GM23338 (cell line): ENCODE data around the gene TMEM174. TPM values are rescaled to one million over a fixed set of nuclear protein-coding genes. Genes with fewer than 3 reads are reported as not detected.

Experiments
- ATAC-seq: fragments of 200-7000 bp; cut with Tn5 transposase; 3 replicates; pipeline ENCODE4 v1.9.1; 2020
- DNase-seq: peaks from one replicate; pipeline ENCODE4 v3.0.0-alpha.2; 2015; ENCODE audit warnings: low spot score
- H2AFZ ChIP-seq: fragments of 200-600 bp; sonication (generic); 2 replicates; pipeline ENCODE4 v1.8.0; 2016; ENCODE audit warnings: antibody characterized with exemption, mild to moderate bottlenecking, moderate library complexity
- H3F3A ChIP-seq: fragments of 200-600 bp; sonication (generic); replicated peaks from 2 replicates; pipeline ENCODE4 v1.8.0; 2017; ENCODE audit warnings: antibody characterized with exemption, mixed run types, low read depth
- H3K27ac ChIP-seq: fragments of 200-600 bp; sonication (generic); 2 replicates; pipeline ENCODE4 v1.6.1; 2016; ENCODE audit warnings: low read depth
- H3K27me3 ChIP-seq: fragments of 200-600 bp; sonication (generic); 2 replicates; pipeline ENCODE4 v1.8.0; 2016; ENCODE audit warnings: mild to moderate bottlenecking, mixed run types, moderate library complexity; ENCODE audit not compliant: insufficient read depth
- H3K36me3 ChIP-seq: fragments of 200-600 bp; sonication (generic); 2 replicates; pipeline ENCODE4 v1.8.0; 2016; ENCODE audit warnings: mild to moderate bottlenecking; ENCODE audit not compliant: insufficient read depth
- H3K4me1 ChIP-seq: fragments of 200-600 bp; sonication (generic); 2 replicates; pipeline ENCODE4 v1.8.0; 2016; ENCODE audit warnings: mild to moderate bottlenecking, moderate library complexity; ENCODE audit not compliant: insufficient read depth
- H3K4me2 ChIP-seq: fragments of 200-600 bp; sonication (generic); 2 replicates; pipeline ENCODE4 v1.7.1; 2017; ENCODE audit warnings: mixed run types
- H3K4me3 ChIP-seq: fragments of 200-600 bp; sonication (generic); 2 replicates; pipeline ENCODE4 v1.6.1; 2016; ENCODE audit warnings: mixed run types
- H3K79me2 ChIP-seq: fragments of 200-600 bp; sonication (generic); replicated peaks from 2 replicates; pipeline ENCODE4 v1.8.0; 2017; ENCODE audit warnings: mild to moderate bottlenecking; ENCODE audit not compliant: insufficient read depth
- H3K9me2 ChIP-seq: fragments of 200-600 bp; sonication (generic); 2 replicates; pipeline ENCODE4 v1.8.0; 2017; ENCODE audit not compliant: insufficient read depth
- H4K20me1 ChIP-seq: fragments of 200-600 bp; sonication (generic); replicated peaks from 2 replicates; pipeline ENCODE4 v1.8.0; 2017; ENCODE audit warnings: mild to moderate bottlenecking; ENCODE audit not compliant: insufficient read depth
- H3K27ac Mint-ChIP-seq: 2 replicates; pipeline ENCODE4 v1.8.0; 2020; ENCODE audit warnings: inconsistent platforms, mild to moderate bottlenecking, moderate library complexity, mixed read lengths
- H3K27me3 Mint-ChIP-seq: 3 replicates; pipeline ENCODE4 v1.8.0; 2022; ENCODE audit warnings: low read depth, mild to moderate bottlenecking, moderate library complexity, mixed read lengths, inconsistent platforms; ENCODE audit not compliant: insufficient read depth, poor library complexity
- H3K36me3 Mint-ChIP-seq: 3 replicates; pipeline ENCODE4 v1.8.0; 2021; ENCODE audit warnings: low read depth, mild to moderate bottlenecking, inconsistent platforms, moderate library complexity, mixed read lengths
- H3K4me1 Mint-ChIP-seq: 3 replicates; pipeline ENCODE4 v1.8.0; 2020; ENCODE audit warnings: mild to moderate bottlenecking, inconsistent platforms, mixed read lengths
- H3K4me3 Mint-ChIP-seq: 3 replicates; pipeline ENCODE4 v1.8.0; 2021; ENCODE audit warnings: moderate library complexity, mild to moderate bottlenecking, inconsistent platforms, mixed read lengths
- H3K9me3 Mint-ChIP-seq: 3 replicates; pipeline ENCODE4 v1.8.0; 2020; ENCODE audit warnings: moderate library complexity, mild to moderate bottlenecking, inconsistent platforms, mixed read lengths
- CREB1 ChIP-seq: fragments of 250-450 bp; sonication (Bioruptor Pico); IDR thresholded peaks from 2 replicates; pipeline ENCODE4 v1.5.0; 2020; ENCODE audit warnings: low read depth, mild to moderate bottlenecking, moderate library complexity
- ETS1 ChIP-seq: IDR thresholded peaks from 2 replicates; pipeline ENCODE4 v1.6.1; 2016; ENCODE audit warnings: antibody characterized with exemption
- EZH2 ChIP-seq: fragments of 200-600 bp; sonication (generic); IDR thresholded peaks from one replicate; pipeline ENCODE4 v1.8.0; 2017; ENCODE audit warnings: antibody characterized with exemption, mild to moderate bottlenecking, low read depth; ENCODE audit not compliant: unreplicated experiment
- EZH2phosphoT487 ChIP-seq: fragments of 200-600 bp; sonication (generic); IDR thresholded peaks from one replicate; pipeline ENCODE4 v1.8.1; 2018; ENCODE audit warnings: antibody characterized with exemption; ENCODE audit not compliant: unreplicated experiment
- JUNB ChIP-seq: IDR thresholded peaks from one replicate; pipeline ENCODE4 v1.6.1; 2016; ENCODE audit warnings: antibody characterized with exemption; ENCODE audit not compliant: unreplicated experiment
- NANOG ChIP-seq: IDR thresholded peaks from 2 replicates; pipeline ENCODE4 v1.6.1; 2016; ENCODE audit warnings: antibody characterized with exemption, borderline replicate concordance
- POLR2AphosphoS5 ChIP-seq: IDR thresholded peaks from 2 replicates; pipeline ENCODE4 v1.6.1; 2016; ENCODE audit warnings: antibody characterized with exemption, low read depth
- REST ChIP-seq: IDR thresholded peaks from one replicate; pipeline ENCODE4 v1.6.1; 2018; ENCODE audit warnings: antibody characterized with exemption; ENCODE audit not compliant: unreplicated experiment
- STAT1 ChIP-seq: IDR thresholded peaks from one replicate; pipeline ENCODE4 v1.6.1; 2016; ENCODE audit warnings: antibody characterized with exemption; ENCODE audit not compliant: unreplicated experiment
- ZNF114 ChIP-seq: fragments of 250-450 bp; sonication (Bioruptor Pico); IDR thresholded peaks from 2 replicates; pipeline ENCODE4 v1.5.0; 2020; ENCODE audit warnings: mild to moderate bottlenecking, moderate library complexity
- ZNF331 ChIP-seq: fragments of 250-450 bp; sonication (Bioruptor Pico); IDR thresholded peaks from 2 replicates; pipeline ENCODE4 v1.5.0; 2020; ENCODE audit warnings: low read depth, mild to moderate bottlenecking, moderate library complexity
- polyA plus RNA-seq: library from polyadenylated mRNA; unstranded; fragments of >200 nt; fragmentation: Nextera tagmentation; extraction: Ambion mirVana; gene quantifications from 2 replicates; pipeline ENCODE4 v1.2.1, GENCODE V29; 2016
- total RNA-seq: library from RNA; depleted of rRNA; stranded (reverse); fragments of >200 nt; shearing (Covaris generic); gene quantifications from 2 replicates; pipeline ENCODE4 v1.2.3, GENCODE V29; 2014
- TF ChIP-seq, protein P1 (sequence below), 2 experiments: fragments of 200-600 bp in 1 of 2; sonication (generic) in 1 of 2; conservative IDR thresholded peaks; 2 replicates each; pipeline versions ENCODE4 v1.5.1 to v1.6.1; 2016 to 2017; ENCODE audit warnings: antibody characterized with exemption in 2 of 2, low read depth in 2 of 2, mild to moderate bottlenecking in 2 of 2, moderate library complexity in 1 of 2

Gene TMEM174
- total and polyA plus RNA-seq, 2 experiments from 2014 or later = not detected

GRCh38 chr5:73131711-73132425, 41.1 kb upstream of the TMEM174 start (continued):
- TF ChIP-seq EZH2phosphoT487 (no peak), ETS1 (no peak), NANOG (no peak), JUNB (no peak), REST (no peak)

- no peak overlapping the region for H3K27ac Mint-ChIP-seq
- H3K4me3 ChIP-seq = no peak overlapping the region
- H3K4me2 ChIP-seq = no peak overlapping the region
- H3K79me2 ChIP-seq = no peaks in the 10 kb centered on the region
- DNase-seq (no peak), ATAC-seq (no peak)
- no peaks in the 10 kb centered on the region; the same call in 2 of the 3 replicates for H3K9me3 Mint-ChIP-seq
- no peaks in the 10 kb centered on the region for H4K20me1 ChIP-seq
- H3K27me3 ChIP-seq = no peaks in the 10 kb centered on the region
- H3K36me3 ChIP-seq = no peaks in the 10 kb centered on the region
- no peak overlapping the region for H2AFZ ChIP-seq
- H3K9me2 ChIP-seq = peaks cover 6% of the 10 kb centered on the region; the same call in 1 of the 2 replicates
- no peak overlapping the region for H3K4me3 Mint-ChIP-seq
- peaks cover 10% of the 10 kb centered on the region for H3K4me1 ChIP-seq
- peaks cover 3% of the 10 kb centered on the region; the same call in 1 of the 3 replicates for H3K36me3 Mint-ChIP-seq
- peaks cover 38% of the 10 kb centered on the region for H3K4me1 Mint-ChIP-seq
- H3F3A ChIP-seq = no peaks in the 10 kb centered on the region
- H3K27ac ChIP-seq = no peak overlapping the region
- peaks cover 9% of the 10 kb centered on the region for H3K27me3 Mint-ChIP-seq
- TF ChIP-seq CREB1 (CRISPR knock-in tag) (no peak), EZH2 (no peak), REST (no peak), NANOG (no peak), JUNB (no peak), POLR2AphosphoS5 (no peak), EZH2phosphoT487 (no peak), ZNF331 (CRISPR knock-in tag) (no peak), STAT1 (no peak), ZNF114 (CRISPR knock-in tag) (no peak), ETS1 (no peak)
- TF ChIP-seq, protein P1, sequence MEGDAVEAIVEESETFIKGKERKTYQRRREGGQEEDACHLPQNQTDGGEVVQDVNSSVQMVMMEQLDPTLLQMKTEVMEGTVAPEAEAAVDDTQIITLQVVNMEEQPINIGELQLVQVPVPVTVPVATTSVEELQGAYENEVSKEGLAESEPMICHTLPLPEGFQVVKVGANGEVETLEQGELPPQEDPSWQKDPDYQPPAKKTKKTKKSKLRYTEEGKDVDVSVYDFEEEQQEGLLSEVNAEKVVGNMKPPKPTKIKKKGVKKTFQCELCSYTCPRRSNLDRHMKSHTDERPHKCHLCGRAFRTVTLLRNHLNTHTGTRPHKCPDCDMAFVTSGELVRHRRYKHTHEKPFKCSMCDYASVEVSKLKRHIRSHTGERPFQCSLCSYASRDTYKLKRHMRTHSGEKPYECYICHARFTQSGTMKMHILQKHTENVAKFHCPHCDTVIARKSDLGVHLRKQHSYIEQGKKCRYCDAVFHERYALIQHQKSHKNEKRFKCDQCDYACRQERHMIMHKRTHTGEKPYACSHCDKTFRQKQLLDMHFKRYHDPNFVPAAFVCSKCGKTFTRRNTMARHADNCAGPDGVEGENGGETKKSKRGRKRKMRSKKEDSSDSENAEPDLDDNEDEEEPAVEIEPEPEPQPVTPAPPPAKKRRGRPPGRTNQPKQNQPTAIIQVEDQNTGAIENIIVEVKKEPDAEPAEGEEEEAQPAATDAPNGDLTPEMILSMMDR (conservative IDR thresholded peaks at IDR 0.05; ENCODE audit: low read depth in 2 of 2) = no peak
Observed at GRCh38 chr5:73132759-73133158, 40.2 kb upstream of the TMEM174 start.
